ENCODE data around the gene FBXW10B.
"Not testable (repeated sequence)": the region's sequence is repeated elsewhere in the genome, so short reads cannot be mapped to it uniquely, and the experiment has no call there.

FBXW10B gene

DNA sequence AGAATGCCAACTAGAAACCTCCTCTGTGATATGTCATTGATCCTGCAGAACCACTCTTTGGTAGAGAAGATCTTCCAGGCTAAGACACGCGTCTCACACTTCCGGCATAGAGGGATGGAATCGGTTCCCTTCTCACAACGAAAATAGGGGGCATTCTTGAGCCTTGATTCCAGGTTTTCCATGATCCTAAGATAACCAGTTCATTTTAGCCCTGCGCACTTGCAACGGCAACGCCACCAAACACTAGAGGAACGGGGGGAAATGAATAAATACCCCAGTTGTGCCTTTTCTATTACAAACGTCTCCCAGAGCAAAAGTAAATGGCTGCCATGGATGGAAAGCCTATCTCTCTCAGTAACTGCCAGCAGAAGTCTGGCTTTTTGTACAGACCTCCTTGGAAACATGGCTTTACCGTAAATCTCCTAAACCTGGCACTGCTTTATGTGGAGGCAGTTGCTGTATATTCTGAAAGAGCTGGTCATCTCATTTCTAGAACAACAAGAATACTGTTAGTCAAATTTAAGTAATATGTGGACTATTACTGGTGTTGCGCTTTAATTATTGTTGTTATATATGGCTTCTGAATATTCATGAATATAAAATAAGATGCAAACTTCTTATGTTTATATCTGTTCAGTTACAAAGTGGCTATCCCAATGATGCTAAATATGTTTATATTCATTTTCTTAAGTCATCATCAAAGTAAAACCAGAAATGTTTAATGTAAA lies at the start of gene FBXW10B:
Gene FBXW10B, minus strand, starts transcription at position 374 of the 728 bp plus-strand sequence. Its CDS starts 192 bp downstream, at position 182.
- not testable (repeated sequence) for DNase-seq

- DNase-seq, result no peak
These were observed 44.2 kb upstream of the FBXW10B start for GRCh38 chr17:15663691-15664090.

DNA sequence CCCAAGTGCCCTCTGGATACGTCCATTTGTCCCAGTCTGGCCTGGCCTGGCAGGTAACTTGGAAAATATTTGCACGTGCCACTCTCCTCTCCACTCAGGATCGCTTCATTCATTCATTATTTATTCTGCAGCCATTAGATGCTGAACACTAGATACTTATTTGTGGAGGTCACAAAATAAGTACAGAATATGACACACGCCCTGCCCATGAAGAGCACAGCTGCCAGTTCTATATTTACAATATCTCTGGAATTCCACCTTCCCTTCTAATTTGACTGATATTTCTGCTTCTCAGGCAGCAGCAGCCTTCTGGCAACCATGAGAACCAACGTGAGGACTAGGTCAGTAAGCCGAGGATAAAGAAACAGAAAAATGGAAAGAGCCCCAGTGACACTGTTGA lies 43.7 kb upstream of the FBXW10B start:
- DNase-seq, result no peak

- no peak for DNase-seq
These were observed 43.2 kb upstream of the FBXW10B start for GRCh38 chr17:15662681-15663080.

- no peak for DNase-seq
These were observed 40.6 kb upstream of the FBXW10B start for GRCh38 chr17:15660077-15660476.

GRCh38 chr17:15659663-15660062 lies 40.2 kb upstream of the FBXW10B start:
- no peak for DNase-seq

DNA sequence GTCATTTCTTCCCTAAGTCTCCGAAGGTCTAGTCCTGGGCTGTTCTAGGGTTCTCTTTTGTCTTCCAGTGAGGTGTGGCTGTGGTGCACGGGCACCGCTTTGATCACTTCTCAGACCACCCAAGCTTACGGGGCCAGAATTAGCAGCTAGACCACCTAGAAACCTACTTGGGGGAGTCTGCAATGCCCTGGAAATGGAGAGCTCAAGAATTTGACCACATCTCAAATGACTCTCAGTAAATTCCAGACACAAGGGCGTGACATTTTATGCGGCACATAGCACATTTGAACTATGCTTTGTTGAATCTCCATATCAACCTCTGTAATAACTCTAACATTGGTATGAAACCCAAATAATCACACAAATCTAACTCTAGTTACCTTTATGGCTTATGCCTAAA lies 39.7 kb upstream of the FBXW10B start:
- DNase-seq, result no peak

- DNase-seq, result no peak
These were observed 38.8 kb upstream of the FBXW10B start for GRCh38 chr17:15658296-15658695.

DNA sequence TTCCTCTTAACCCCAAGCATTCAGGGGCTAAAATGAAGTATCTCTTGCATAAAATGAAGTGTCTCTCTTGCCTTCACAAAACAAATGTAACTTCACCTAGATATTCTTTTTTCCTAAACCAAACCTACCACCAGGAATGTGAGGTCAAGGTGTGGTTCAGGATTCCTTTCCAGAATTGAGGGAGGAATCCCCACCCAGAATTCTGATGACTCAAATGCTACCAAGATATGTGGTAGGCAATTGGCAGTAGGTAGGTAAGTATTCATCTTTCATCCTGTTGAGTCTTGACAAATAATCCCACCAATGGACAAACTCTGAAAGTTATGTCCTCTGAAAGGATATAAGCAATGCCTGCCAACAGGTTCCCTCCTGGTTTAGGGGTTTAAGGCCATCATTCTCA lies 38.4 kb upstream of the FBXW10B start:
- DNase-seq, result no peak

- DNase-seq, result no peak
These were observed 35.5 kb upstream of the FBXW10B start for GRCh38 chr17:15654886-15655561.

- not testable (repeated sequence) for DNase-seq
These were observed 34.9 kb upstream of the FBXW10B start for GRCh38 chr17:15654401-15654800.

DNA sequence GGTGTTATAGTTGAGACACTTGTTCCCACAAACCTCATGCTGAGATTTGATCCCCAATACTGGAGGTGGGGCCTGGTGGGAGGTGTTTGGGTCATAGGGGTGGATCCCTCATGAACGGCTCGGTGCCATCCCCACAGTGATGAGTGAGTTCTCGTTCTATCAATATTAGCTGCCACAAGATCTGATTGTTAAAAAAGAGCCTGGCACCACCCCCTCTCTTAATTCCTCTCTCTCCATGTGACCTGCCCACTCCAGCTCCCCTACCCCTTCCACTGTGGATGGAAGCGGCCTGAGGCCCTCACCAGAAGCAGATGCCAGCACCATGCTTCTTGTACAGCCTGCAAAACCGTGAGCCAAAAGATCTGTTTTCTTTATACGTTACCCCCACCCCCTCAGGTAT lies 33.5 kb upstream of the FBXW10B start:
- no peak for DNase-seq

DNA sequence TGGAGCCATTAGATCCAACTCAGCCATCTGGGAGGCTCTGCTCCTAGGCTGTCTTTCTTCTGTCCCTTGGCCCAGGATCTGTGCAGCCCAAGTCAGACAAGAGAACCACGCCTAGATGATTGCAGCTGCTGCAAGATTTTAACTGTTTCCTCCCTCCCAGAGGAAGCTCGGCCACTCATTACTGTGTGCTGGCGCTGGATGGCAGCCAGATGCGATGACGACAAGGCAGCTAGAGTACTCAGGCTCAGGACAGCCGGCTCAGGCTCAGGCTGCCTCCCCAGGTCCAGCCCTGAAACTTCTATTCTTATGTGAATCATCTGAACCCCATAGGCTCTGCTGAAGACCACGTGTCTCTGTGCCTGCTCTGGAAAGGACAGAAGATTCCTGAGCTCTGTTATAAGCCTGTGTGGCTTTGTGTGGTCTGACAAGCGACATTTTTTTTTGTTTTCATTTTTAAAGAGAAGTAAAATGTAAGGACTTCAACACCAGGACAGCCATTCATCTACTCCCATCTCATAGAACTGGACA lies 32.1 kb upstream of the FBXW10B start:
- DNase-seq, result peak; percentile 47

GRCh38 chr17:15650741-15651582 lies 31.5 kb upstream of the FBXW10B start:
- no peak for DNase-seq

GRCh38 chr17:15649861-15650421 lies 30.4 kb upstream of the FBXW10B start:
- DNase-seq, result no peak

- no peak for DNase-seq
These were observed 28.9 kb upstream of the FBXW10B start for GRCh38 chr17:15648386-15648785.

DNA sequence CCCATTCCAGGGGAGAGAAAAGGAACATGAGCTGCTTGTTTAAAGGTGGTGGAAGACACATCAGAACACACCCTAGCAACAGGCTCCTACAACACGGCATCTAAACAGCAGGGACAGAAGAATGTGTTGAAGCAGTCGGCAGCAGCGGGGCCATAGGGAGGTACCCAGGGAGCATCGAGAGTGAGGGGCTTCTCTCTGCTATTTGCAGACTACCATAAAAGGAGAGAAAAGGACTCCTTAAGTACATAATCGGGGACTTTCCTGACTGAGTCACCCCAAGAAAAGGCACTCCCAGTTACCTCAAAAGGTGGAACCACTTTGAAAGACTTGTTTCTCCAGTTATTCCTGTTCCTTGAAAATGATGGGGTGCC lies 26.4 kb upstream of the FBXW10B start:
- not testable (repeated sequence) for DNase-seq

DNA sequence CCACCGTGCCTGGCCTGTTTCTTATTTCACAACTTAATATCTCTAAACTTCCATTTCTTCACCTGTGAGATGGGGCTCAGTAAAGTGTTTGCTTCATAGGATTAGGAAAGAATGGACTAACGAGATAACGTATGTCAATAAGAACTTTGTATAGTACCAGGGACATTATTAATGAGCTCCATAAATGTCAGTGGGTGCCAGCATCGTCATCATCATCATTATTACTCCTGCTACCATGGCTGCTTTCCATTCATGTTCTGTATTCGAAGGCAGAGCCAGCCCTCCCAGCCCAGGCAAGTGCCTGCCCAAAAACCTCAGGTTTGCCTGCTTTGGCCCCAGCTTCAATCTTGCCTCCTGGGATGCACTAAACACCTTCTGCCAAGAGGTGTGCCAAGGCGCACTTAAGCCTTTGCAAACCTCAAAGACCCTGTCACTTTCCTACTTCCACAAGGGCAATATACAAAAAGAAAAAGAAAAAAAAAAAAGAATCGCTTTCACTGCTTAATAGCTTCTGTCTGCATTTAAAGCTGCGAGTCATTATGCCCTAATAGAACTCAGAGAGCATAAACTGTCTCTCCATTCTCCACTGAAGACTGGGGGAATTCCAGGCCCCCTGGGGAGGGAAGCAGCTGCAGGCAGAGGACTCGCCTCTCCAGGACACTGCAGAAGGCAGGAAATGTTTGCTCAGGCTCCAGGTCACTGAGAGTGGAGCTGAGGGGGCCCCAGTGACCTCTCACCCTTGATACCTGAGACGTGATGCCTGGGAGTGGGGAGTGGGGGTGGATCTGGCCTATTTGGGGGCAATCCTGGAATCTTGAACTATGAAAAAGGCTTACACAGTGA lies 25.8 kb upstream of the FBXW10B start:
- DNase-seq, result peak; percentile 29

GRCh38 chr17:15642505-15643251 lies 23.2 kb upstream of the FBXW10B start:
- not testable (repeated sequence) for DNase-seq

DNA sequence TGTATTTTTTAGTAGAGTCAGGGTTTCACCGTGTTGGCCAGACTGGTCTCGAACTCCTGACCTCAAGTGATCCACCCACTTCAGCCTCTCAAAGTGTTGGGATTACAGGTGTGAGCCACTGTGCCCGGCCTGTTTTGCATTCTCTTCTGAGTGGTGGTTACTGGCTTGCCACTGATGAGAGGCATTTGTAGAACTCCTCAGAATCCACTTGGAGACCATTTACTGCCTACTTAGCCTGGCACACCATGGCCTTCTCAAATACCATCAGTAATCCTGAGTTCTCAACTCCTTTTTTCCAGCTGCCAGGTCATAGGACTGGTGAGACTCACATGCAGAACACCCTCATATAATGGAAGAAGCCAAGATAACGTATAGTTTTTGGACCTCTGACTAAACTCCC lies 22.5 kb upstream of the FBXW10B start:
- not testable (repeated sequence) for DNase-seq

DNA sequence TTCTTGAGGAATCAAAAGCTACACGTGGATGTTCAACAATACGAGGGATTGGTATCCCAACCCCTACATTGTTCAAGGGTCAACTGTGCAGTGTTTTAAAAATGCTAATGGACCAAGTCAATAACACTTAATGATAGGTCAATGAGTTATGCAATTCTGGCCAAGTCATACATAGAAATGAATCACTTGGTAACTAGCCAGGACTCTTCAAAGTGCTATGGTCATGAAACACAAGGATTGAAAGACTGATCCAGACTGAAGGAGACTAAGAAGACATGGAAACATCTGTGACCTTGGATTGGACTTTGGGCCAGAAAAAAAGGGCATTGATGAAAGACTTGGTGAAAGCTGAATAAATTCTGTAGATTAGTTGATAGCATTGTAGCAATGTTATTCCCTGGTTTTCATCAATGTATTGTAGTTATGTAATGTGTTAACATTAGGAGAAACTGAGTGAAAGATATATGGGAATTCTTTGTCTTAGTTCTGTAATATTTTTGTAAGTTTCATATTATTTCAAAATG lies 11.5 kb upstream of the FBXW10B start:
- DNase-seq, result not testable (repeated sequence)

Data from NCI-H748 treated with DMSO at 0.1 percent for 48 hours (cell line).